HG03571 (cell line): ENCODE measurements around the gene MEF2C.
A peak's percentile ranks its signal among the peaks of the same experiment; 100 is the strongest.

Experiments used
- ATAC-seq: cut with Tn5 transposase; IDR thresholded peaks from one replicate; pipeline ENCODE4 v1.9.1; 2021; ENCODE audit not compliant: unreplicated experiment

MEF2C gene

DNA sequence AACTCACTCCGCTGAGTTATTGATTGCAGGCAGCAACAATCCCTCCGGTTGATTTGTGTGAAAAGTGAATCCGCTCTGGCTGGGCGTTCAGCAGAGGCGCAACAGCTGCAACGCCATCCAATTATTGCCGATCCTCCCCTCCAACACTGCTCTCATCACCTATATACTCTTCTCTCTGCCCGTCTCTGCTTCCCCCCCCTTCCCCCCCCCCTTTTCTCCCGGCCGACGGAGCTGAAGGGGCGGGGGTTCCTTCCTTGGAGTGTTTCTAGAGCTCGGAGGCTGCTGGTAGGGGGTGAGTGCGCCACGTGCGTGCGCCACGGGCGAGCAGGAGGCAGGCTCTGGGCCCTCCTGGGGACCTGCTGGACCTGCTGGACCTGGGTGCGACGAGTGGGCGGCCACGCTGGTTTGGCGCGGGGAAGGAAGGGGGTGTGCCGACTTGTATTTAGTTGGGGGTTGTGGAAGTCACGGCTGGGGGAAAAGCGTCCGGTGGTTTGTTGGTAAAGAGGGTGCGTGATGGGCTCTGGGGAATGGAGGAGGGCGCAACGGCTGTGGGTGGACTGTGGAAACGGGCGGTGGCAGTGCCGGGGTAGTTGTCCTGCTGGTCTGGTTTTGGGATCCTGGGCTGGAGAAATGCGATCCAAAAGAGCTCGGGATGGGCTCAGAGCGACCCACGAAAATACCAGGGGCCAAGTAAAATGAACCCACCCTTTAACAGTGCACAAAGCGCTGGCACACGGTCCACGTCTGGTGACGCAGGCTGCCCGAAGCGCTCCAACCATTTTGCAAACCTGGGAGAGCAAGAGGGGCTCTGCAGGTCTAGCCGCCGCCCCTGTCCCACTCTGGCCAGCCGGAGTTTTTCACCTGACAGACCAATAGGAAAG lies 6.4 kb upstream of the MEF2C start:
- no peak for ATAC-seq

DNA sequence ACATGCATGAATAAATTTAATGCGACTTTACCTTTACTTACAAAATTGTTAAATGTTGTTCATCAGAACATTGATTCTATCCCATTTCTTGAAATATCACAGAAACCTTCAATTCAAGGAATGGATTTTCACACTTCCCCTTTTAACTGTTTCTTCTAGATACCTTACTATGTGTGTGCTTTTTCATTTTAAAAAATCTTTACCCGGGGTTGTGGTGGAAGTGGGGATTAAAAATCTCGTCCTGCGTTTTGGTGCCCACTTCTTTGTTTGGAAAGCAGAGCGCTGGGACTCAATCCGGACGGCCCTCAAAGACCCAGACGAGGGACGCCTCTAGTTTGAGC lies 5.8 kb upstream of the MEF2C start:
- no peak for ATAC-seq

DNA sequence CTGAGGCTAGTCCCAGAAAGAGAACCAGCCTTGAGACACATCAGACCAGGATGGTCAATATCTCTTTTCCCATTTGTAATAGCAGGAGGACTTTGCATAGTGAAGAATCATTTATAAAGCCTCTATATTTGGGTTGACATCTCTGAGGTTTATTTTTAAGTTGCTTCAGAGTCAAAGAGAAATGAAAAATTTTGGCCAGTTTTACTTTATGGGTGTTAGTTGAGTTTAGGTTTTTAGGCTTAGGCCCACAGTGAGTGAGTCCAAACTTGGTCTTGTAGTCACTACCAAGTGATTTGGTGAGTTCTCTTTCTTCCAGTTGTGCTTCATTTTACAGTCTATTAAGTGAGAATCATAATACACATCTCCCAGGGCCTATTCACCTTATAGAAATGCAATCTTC lies 5.3 kb upstream of the MEF2C start:
- ATAC-seq = no peak

DNA sequence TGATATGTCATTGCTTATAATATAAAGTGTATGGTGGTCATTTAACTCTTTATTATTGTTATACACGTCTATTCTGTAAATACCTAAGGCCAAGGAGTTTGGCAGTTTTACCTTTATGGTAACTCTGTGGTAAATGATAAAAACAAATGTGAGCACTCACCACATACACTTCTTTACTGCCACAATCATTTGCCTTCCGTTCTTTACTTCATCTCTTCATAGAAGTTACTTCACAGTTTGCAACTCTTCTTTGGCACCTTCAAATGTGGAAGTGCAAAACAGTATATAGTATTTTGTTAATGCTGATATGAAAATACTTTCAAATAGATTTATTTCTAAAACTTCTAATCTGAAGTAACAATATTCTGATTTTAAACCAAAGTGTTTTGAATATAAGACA lies 4.4 kb upstream of the MEF2C start:
- ATAC-seq = no peak

DNA sequence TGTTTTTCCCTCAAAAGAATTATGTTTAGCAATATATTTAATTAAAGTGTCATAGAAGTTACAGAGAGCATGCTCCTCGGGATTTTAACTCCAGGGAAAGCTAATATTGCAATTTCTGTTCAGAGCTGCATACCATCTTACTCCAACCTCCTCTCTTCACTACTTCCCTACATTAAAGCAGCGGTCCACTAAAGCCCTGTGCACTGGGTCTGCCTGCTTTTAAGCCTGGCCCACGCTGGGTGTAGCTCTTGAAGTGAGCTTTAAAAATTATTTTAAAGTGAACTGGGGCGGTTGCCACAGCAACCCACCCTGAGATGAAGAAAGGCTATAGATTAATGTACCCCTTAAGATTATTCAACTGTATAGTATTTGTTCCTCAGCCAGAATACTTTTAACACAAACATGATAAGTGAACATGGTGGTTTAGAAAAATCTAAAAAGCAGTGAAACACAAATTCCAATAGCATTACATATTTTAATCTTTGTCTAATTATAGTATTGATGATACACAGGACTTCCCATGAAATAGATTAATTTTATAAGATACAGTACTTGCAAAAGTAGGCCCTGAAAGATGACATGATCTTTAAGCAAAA lies 3.9 kb upstream of the MEF2C start:
- ATAC-seq = no peak

DNA sequence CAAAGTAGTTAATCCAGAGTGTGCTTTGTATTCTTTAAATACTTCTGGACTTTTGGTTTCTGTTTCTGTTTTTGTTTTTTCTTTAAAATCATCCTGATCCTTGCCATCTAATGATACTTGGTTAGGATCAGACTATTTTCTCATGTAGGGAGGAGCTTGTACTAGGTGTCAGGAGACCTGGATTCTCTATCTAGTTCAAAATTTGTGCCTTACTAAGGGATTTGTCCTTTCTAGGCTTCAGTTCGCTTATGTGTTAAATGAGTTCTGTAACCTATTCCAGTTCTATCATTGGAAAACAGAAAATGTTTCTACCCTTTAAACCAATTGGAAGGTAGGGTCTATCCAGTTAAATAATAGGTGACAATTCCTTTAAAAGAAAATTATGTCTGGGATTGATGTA lies 3.3 kb upstream of the MEF2C start:
- ATAC-seq = no peak

DNA sequence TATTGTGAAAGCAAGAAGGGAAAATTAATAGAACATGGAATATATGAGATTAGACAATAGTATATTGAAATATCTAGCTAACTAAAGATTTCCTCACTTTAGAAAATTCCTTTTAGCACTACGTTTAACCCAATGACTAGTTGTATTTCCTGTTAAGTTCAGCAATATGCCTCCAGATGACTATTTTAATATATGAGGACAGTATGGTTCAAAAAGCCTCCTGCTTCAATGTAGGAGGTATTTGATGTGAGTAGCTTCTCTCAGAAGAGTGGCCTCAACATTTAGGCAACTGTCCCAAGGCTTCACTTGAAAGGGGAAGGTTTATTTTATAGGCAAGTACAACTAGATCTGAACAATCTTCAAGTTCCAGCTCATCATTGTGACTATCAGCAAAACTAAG lies 2.0 kb upstream of the MEF2C start:
- ATAC-seq = no peak

DNA sequence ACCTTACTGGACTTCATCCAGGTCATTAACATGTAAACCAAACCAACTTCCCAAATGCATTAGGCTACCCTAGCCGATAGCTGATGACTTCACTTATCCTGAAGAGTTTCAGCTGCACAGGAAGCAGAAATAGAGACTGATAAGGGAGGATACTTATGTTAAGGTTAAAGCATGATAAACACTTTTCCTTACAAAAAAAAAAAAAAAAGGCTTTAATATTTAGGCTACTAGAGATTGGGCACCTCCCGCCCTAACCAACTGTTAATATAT lies 1.6 kb upstream of the MEF2C start:
- no peak for ATAC-seq

DNA sequence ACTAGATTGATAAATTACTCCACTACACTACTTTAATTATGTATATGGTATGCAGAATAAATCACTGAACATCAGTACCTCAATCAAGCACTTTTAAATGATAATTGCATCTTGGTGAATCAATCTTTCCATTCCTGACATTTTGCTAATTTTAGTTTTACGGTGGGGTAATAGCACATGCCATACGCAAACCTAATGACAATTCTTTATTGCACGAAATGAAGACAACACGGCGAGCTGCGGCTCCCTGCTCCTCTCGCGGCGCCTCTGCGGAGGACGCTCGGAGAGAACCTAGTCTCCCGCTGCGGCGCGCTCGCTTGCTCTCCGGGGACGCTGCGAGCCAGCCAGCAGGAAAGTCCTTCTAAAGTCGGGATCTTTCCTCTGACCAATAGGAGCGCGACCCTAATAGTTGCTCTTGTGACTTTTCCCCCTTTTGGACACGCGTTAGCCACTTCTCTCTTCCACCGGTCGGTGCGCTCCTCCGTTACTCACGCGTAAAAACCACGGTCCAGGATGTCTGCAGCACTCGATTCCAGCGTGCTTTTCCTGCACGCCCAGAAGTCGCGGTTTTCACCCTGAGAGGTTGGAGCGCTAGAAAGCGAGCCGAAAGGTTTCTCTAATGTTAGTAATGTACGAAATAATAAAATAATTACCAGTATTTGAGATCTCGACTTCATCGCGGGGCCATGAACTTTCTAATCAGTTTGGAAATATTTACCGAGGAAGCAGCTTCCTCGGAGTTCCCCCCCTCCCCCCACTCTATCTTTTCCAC lies 1.0 kb upstream of the MEF2C start:
- no peak for ATAC-seq

DNA sequence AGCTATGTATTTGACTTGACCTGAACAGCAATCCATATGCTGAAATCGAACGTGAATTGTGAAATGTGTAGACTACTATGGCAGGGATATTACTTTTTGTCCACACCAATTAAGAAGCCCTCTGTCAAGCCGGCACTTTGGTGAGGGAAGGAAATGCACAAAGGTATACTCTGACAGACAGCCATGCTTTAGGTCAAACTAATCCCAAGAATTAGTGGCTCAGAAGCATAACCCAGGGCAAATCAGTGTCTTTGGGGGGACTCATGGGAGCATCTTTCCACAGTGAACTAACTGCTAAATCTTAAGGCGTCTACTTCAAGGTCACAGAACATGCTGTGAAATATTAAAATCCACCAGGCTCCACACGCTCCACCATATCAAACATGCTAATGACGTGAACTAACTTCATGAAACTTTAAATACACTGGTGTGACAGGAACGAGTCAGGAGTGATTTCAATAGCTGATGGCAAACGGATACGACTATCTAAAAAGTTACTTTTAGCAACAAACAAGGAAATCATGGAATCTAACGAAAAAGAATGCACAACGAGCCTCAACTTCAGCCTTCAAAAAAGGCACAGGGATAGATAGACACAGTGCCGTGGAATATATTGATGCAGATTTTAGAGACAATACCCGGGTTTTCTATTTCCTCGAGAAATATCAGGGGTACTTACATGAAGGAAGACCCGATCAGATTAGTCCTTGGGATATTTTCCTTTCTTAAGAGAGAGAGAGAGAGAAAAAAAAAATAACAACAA lies 527 bp downstream of the MEF2C start:
- no peak for ATAC-seq

DNA sequence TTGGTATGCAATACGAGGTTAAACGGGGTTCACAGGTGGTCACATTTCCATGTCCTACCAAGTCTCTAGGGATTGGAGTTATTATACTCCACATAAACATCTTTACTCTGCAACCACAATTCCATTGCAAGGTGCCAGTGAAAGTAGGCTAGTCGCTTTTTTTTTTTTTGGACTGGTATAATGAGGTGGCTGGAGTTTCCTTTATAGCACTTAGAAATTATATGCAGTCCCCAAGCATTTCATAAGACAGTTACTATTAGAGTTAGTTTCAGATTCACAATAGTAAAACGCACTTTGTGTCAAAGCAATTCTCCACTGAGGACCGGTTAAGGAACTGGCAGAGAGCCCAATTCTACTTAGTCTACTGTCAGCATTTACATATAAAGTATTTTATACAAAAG lies 1.4 kb downstream of the MEF2C start:
- ATAC-seq = no peak

DNA sequence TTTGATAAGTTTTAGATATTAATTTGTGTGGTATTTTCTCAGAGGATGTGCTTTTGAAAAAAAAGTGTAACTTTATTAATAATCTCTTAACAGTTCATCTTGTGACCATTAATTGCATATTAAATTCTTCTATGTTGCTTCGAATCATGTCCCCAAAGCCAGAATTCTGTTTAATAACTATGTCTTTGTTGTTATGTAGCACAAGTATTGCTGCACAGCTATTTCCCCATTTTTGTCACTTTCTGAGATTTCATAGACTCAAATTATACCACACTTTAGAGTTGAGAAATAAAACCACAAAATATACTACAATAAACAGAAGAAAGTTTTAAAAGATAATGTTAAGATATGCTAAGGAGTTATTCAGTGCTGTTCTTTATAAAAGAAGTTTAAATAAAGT lies 2.8 kb downstream of the MEF2C start:
- no peak for ATAC-seq

DNA sequence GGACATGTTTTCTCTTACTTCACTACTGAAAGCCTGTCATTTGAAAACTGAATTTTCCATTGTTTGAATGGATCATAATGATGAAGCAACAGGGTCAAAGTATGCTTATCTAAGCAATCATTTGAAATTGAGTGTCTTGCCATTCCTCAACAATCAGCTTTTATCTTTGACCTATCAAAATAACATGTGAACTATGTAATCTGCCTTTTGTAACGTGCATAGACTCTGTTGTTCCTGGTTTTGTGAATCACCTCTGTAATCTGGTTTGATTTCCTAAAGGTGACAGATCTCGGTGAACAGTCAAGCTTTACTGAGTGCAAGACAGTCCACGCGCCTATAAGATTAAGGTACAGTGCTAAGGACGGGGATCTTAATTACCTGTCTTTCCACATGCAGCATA lies 3.3 kb downstream of the MEF2C start:
- no peak for ATAC-seq

DNA sequence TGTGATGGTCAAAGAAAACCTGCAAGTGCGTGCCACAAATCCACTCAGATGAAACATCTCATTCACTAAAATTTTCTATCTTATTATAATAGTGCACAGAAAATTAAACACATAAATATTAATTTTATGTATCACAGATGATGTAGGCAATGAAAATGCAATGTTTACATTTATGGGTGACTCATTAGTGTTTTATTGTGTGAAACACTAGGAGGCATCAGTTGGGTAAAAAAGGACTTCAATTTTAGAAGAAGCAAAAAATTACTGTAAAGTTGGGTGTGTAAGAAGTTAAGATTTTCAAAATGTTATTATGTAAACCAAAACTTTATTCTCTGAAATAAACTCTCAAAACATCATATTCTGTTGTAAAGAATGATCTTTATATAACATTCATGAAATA lies 4.0 kb downstream of the MEF2C start:
- ATAC-seq = no peak

DNA sequence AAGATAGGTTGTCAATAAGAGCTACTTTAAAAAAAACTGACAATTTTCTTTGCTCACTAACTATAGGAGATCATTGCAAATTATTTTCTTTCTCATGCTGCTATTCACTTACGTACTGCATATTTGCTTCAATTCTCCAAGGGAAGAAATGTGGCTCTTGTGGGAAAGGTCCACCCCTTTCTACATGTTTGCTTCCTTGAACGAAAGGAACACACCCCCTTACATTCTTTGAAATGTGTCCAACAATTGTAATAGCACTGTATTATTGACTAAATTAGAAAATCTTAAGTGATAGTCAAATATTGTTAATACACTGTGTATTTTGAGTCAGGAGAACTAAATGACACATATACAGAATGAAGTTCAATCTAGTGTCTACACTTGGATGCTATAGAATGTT lies 5.2 kb downstream of the MEF2C start:
- ATAC-seq = no peak

DNA sequence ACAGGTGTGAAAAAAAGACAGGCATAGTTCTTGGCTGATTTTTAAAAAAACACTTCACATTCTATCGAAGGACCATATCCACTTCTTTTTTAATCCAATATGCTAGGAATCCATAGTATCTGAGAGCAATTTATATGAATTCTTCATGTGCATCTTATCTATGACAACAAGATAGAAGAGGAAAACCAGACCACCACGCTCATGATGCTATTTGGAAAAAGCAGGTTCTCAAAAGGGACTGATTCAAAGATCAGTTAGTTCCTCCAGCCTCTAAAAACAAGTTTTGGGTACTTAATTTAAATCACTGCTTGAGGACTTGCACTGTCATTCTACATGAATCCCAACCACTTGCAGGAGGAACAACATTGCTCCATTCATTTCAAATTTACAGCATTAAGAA lies 6.3 kb downstream of the MEF2C start:
- ATAC-seq = no peak

DNA sequence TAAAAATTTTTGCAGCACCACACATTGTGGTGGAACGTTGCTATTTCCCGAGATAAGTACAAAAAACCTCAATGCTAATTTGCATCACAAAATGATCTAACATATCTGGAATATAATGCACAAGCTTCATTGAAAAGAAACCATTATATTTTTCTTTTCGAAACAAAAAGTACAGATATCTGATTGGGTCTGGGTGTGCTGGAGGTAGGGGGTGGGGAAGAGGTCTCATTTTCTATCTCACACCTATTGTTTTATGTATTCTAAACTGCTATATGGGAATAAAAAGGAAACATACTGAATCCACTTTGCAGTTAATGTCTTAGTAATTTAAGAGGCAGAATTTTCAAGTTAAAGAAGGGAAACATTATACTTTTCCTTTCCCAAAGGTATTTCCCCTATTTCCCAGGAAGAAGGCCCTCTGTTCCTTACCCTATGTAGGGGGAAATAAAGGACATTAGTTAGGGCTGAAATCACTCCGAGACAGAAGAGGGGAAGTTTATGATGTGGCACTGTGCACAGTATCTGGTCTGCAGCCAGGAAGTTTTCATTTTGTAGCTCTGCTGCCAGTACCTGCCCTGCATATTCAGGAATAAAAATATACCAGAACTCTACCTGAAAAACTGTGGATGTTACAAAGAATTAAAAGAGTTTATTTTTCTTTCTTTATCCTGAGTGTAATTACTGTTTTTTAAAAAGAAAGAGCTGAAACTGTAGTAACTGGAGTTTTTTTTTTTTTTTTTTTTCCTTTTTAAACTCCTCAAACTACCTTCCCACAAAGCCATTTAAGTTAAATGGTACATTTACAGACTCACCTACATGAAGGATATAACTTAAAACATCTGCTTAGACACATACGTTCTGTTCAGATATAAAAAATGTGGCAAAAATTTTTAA lies 7.4 kb downstream of the MEF2C start:
- ATAC-seq = peak; percentile 42

DNA sequence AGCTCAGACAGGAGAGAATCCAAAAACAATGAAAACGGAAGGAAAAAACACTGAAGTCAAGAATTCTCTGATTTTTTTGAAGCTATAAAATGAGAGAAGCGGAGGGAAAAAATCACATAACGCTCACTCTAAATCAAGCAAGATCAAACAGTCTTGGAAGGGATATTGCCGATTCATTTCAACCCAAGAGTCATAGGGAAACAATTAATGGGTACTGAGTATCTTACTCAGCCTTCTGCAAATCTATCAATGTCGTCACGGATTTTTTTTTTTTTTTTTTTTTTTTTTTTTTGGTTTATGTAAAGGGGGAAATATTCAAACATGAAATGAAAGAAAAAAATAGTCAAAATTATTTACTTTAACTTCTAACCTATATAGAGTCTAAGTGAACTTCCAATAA lies 9.5 kb downstream of the MEF2C start:
- ATAC-seq = no peak

DNA sequence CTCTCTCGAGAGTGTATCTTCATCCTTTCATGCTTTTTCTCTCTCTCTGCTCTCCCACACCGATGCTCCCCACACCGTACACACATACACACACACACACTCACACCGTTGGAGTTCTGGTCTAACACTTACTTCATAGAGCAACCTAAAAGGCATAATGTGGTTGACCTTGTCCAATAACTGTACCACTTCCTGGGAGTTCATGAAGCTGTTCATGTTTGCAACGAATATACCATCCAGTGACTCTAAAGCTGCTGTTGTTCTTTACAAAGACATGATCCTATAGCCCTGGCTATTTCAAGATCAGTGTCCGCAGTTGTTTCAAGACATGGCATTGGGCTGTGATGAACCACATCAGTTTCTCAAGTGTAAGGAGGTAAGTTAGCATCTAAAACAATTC lies 10.0 kb downstream of the MEF2C start:
- no peak for ATAC-seq

DNA sequence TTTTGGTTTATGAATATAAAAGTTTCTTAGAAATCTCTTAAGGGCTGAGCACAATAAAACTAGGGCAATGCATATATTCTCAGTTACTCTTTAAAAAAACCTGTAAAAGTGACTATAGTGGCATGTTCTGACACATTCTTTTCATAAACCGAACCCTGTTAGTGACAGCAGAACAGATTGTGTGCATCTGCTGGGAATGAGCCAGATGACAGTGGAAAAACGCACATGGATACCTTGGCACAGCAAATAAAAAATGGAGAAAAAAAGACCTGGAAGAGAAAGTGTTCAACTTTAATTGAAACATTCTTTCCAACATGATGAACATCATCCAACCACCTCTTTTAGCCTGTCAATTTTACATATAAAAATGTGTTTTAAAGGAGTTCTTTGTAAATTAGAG lies 12.7 kb downstream of the MEF2C start:
- no peak for ATAC-seq
